HFF-Myc (cell line): ENCODE measurements around the gene RNU5D-1.

Experiments
- DNase-seq: peaks from one replicate; pipeline ENCODE4 v3.0.0-alpha.2; 2011; ENCODE audit warnings: low read depth; ENCODE audit errors: extremely low read depth
- H3K4me3 ChIP-seq: replicated peaks from 2 replicates; pipeline ENCODE4 v1.5.1; 2011; ENCODE audit warnings: low read depth, mild to moderate bottlenecking, control low read depth, low read length
- CTCF ChIP-seq: IDR thresholded peaks from 2 replicates; pipeline ENCODE4 v1.5.1; 2012; ENCODE audit warnings: mild to moderate bottlenecking, low read depth, low read length, control low read depth; ENCODE audit errors: missing control alignments

The RNU5D-1 gene

GRCh38 chr1:44681905-44682882 is 48.8 kb downstream of the RNU5D-1 start:
- H3K4me3 ChIP-seq, result no peak overlapping the region
- TF ChIP-seq CTCF, result no peak
- DNase-seq, result no peak
